Skeletal muscle cell (primary cell): ENCODE measurements around the gene TYMP.

ENCODE experiments used
- DNase-seq: peaks from one replicate; pipeline ENCODE4 v3.0.0-alpha.2; 2010; ENCODE audit warnings: low read depth
- H3K4me3 ChIP-seq: 2 replicates; pipeline ENCODE4 v1.5.1; 2011; ENCODE audit warnings: low read depth, mild to moderate bottlenecking, control low read depth, low read length, moderate library complexity

TYMP gene

GRCh38 chr22:50489363-50490243 is 40.2 kb downstream of the TYMP start:
- no peak overlapping the region for H3K4me3 ChIP-seq
- no peak for DNase-seq

DNA sequence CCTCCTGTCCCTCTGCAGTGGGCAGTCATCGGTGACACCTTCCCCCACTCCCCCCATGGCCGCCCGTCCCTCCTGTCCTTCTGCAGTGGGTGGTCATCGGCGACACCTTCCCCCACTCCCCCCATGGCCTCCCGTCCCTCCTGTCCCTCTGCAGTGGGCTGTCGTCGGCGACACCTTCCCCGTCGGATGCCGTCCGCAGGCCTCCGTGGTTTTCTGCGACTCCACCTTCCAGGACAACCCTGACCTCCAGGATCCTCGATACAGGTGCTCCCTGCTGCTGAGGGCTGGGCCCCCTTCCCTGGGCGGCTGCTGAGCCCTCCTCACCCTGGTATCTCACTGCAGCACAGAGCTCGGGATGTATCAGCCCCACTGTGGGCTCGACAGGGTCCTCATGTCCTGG is 40.9 kb downstream of the TYMP start:
- no peak for DNase-seq
- no peak overlapping the region for H3K4me3 ChIP-seq

DNA sequence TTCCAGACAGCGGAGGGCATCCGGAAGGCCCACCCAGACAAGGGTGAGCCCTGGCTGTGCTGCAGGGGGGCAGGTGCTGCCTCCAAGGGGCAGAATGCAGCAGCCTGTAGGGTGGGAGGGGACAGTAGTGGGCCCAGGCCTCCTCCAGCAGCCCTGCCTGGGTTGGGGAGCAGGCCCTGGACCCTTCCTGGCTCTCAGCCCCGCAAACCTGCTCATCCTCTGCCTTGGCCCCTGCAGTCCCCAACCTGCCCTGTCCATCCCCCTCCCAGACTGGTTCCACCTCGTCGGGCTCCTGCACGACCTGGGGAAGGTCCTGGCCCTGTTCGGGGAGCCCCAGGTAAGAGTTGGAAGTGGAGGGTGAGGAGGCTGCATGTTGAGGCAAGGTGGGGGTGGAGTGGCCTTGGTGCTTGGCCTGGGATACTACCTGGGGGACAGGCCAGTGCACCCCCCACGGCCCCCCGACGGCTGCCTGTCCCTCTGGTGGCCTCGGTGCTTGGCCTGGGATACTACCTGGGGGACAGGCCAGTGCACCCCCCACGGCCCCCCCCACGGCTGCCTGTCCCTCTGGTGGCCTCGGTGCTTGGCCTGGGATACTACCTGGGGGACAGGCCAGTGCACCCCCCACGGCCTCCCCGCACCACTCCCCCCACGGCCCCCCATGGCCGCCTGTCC is 41.7 kb downstream of the TYMP start:
- no peak for DNase-seq
- no peak overlapping the region for H3K4me3 ChIP-seq

GRCh38 chr22:50487290-50488005 is 42.4 kb downstream of the TYMP start:
- no peak overlapping the region for H3K4me3 ChIP-seq
- no peak for DNase-seq

DNA sequence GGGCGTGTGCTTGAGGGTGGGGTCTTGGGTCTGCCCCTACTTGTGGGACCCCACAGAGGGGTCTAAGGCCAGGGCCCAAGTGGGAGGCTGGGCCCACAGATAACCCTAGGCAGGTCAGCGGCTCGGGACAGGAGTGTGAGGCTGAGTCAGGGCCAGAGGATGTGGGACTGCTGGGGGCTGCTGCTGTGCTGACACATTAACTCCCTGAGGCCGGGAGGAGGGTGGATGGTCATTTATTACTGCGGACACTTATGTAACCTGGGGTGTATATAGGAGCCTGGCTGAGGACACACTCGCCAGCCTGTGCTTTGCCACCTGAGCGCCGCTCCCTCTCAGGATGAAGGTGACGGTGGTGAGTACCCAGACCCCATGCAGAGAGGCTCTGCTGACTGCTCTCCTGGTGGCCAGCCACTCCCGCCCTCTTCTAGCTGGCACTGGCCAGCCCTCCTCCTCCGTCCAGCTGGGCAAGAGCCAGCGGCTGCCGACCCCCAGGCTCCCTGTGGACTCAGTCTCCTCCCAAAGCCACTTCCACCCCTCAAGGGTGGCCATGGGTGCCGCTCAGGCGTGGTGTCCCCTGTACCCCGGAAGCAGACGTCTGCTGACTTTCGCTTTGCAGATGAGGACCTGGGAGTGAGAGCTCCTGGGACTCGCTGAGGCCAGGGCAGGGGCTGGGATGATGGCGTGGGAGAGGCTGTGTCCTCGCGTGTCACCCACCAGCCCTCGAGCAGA is 43.1 kb downstream of the TYMP start, which contains the start of gene MIOX:
Gene MIOX, plus strand, starts transcription at position 299 of the 729 bp plus-strand sequence. Its CDS starts 39 bp downstream, at position 338.
- no peak for DNase-seq
- H3K4me3 ChIP-seq, result no peak within 1 kb of the TSS

- DNase-seq, result no peak
Measured at GRCh38 chr22:50485221-50486131, 44.3 kb downstream of the TYMP start.

DNA sequence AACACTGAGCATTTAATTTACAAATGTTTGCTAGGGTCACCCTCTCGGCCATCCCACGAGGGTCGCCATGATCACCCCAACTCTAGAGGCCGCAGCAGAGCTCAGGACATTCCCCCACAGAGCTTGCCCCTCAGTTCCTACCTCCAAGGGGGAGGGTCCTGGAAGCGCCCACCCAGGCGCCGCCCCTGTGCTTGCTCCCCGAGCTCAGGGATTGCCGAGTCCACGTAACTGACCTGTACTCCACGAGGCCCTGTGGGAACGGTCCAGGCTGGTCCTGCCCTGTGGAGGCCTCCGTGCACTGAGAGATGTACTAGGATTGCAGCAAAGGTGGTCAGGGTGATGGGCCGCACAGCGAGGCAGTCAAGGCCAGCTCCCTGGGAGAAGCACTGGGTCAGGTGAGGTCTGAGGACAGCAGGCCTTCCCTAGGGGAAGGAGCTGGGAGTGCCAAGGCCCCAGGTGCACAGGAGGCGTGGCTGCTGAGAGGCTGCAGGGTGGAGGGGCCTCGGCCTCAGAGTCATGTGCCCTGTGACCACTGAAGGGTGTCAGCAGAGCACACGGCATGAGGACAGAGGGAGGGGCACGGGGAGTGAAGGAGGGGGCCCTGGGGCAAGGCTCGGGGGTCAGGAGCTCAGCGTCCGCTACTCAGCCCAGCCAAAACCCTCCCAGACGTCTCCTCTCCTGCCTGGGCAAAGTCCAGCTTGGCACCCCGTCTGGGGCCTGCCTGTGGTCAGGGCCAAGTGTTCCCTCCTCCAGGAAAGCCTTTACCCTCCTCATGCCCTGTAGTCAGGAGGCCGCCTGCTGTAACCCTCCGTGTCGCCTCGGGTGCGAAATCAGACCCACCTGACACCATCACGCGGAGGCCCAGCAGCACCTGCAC is 45.6 kb downstream of the TYMP start:
- no peak for DNase-seq
- H3K4me3 ChIP-seq, result no peak overlapping the region

More at GRCh38 chr22:50485221-50486131, 44.3 kb downstream of the TYMP start:
- H3K4me3 ChIP-seq, result no peak overlapping the region

GRCh38 chr22:50483556-50483955 is 46.3 kb downstream of the TYMP start:
- DNase-seq, result no peak
- no peak overlapping the region for H3K4me3 ChIP-seq

GRCh38 chr22:50483106-50483505 is 46.7 kb downstream of the TYMP start:
- no peak overlapping the region for H3K4me3 ChIP-seq

DNA sequence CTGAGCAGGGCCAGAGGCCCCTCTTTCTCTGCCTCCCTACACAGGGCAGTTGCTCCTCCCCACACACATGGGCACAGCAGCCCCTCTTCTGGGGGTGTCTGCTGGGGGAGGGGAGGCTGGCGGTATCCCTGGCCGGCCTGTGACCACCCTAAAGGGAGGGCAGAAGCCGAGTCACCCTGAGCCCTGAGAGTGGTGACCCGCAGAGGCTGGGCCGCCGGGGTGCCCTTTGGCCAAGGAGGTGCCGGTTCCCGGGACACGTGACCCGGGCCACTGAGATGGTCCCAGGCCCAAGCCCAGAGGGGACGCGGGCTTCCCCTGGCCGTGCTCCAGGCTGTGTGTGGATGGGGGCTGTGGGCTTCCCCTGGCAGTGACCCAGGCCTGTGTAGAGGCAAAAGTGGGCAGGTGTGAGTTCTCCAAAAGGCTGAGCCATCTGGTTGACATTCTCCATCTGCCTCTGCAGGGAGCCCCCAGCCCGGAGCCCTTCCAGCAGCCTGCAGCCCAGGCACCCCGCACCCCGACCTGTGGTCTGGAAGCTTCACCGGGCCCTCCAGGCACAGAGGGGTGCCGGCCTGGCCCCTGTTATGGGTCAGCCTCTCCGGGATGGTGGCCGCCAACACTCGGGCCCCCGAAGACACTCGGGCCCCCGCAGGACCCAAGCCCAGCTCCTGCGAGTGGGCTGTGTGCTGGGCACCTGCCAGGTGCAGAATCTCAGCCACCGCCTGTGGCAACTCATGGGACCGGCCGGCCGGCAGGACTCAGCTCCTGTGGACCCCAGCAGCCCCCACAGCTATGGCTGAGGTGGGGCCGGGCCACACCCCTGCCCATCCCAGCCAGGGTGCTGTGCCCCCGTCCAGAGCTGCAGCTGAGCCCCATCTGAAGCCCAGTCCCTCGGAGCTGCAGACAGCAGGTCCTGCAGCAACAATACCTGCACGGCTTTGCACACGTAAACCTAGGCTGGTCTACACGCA is 47.4 kb downstream of the TYMP start:
- no peak for DNase-seq
- H3K4me3 ChIP-seq, result peak overlapping the region; percentile 65

More at GRCh38 chr22:50483106-50483505, 46.7 kb downstream of the TYMP start:
- DNase-seq, result no peak

GRCh38 chr22:50481440-50482106 is 48.2 kb downstream of the TYMP start, which contains the start of gene ADM2:
Gene ADM2 (plus strand): TSS chr22:50481543. CDS start chr22:50481848, 305 bp downstream.
- DNase-seq, result no peak

DNA sequence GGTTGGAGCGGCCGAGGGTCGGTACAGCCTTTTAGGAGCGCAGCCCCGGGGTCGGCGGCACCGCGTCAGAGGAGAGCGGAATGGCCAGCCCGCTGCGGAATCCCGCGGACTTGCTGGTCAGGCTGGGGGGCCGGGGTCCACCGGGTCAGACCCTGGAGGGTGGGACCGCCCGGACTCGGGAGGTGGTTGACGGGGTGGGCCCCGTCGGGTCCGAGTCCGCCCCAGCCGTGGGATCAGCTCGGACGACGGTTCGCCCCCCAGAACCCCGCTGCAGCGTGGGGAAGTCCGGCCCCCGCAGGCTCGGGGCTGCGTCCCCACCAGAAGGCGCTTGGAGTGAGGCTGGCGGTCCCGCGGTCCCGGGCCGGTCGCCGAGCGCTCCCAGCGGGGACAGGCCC is 48.8 kb downstream of the TYMP start:
- peak overlapping the region; percentile 65 for H3K4me3 ChIP-seq

More at GRCh38 chr22:50481440-50482106, 48.2 kb downstream of the TYMP start, which contains the start of gene ADM2:
- peak within 1 kb of the TSS; percentile 65 for H3K4me3 ChIP-seq

DNA sequence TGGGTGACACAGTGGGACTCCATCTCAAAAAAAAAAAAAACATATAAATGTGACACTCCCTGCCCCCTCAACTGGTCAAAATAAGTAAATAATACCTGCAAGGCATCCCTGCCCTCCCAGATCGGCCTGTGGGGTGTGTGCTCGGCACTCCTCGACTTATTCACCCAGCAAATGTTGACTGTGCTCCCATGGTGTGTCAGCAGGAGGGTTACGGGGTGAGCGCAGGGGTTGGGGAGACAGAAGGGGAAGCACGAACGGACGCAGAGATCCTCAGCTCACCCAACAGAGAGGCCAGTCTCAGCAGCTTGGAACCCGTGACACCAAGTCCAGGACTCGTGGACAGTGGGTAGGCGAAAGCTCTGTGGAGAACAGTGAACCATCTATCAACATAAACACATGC is 50.1 kb downstream of the TYMP start:
- no peak for DNase-seq
- no peak overlapping the region for H3K4me3 ChIP-seq

More for the DNA sequence above, 48.8 kb downstream of the TYMP start:
- no peak for DNase-seq

- no peak overlapping the region for H3K4me3 ChIP-seq
- no peak for DNase-seq
Measured at GRCh38 chr22:50477923-50478322, 51.9 kb downstream of the TYMP start.

- no peak for DNase-seq
Measured at GRCh38 chr22:50476868-50477267, 52.9 kb downstream of the TYMP start.

More at GRCh38 chr22:50476868-50477267, 52.9 kb downstream of the TYMP start:
- H3K4me3 ChIP-seq, result no peak overlapping the region
